ENCODE data around the gene BARX2. TPM values are rescaled to one million over a fixed set of nuclear protein-coding genes. Genes with fewer than 3 reads are reported as not detected.

BARX2 gene
- total RNA-seq, 1 experiment from 2014 or later: 0.12 TPM

DNA sequence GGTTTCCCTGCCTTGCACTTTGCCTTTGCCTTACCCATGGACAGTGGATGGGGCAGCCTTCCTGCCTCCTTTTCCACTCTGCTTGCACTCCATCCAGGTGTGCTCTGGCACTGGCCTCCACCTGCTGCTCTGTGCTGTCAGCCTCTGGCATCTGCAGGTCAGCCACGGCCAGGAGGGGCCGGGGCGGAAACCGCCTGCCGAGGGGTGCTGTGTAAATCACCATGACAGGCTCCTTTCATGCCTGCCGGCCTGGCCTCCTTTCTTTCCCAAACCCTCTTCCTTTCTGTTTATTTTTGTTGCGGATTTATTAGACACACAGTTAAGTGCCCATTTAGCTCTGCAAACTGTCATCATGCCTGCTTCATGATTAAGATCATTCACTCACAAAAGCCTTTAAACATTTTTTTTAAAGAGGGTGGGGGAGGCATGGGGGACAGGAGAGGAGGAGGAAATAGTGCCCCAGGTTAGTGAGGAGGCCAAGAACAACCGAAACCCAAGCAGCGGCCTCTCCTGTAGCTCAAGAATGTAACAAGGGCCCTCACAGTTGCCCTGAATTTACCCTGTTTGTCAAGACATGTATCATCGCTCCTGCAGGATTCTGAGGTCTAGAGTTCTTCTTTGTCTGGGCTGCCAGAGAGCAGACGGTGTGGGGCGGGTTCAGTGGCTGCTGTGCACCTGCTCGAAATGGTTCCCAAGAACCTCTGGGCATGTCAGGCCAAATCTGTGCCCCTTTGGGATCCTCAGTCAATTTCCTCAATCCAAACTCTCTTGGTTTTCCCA is 83.3 kb downstream of the BARX2 start:
- H3K27me3 ChIP-seq (ENCODE audit: insufficient read depth, low read length): no peaks in the 10 kb centered on the region
- H2AFZ ChIP-seq (ENCODE audit: low read depth, low read length, poor library complexity, severe bottlenecking): no peak overlapping the region
- H3K9me3 ChIP-seq (ENCODE audit: control insufficient read depth in 1 of 2, insufficient read depth in 1 of 2, low read depth in 1 of 2, low read length in 2 of 2): no peaks in the 10 kb centered on the region
- POLR2A ChIA-PET: no interaction called here
- no peak overlapping the region for H3K4me2 ChIP-seq (ENCODE audit: low read length)
- DNase-seq (ENCODE audit: low read depth, low spot score): no peak
- no peaks in the 10 kb centered on the region for H3K36me3 ChIP-seq (ENCODE audit: control insufficient read depth in 1 of 2, insufficient read depth in 2 of 2, low read length in 2 of 2)
- H4K20me1 ChIP-seq (ENCODE audit: insufficient read depth): no peaks in the 10 kb centered on the region
- no peak overlapping the region for H3K4me3 ChIP-seq (replicated peaks in 1 of 2; ENCODE audit: low read depth in 1 of 2, low read length in 2 of 2)
- RAD21 ChIA-PET (ENCODE audit: low non-redundant PET in 1 of 2, low total read pairs in 2 of 2, uncharacterized antibody in 2 of 2, unreplicated experiment in 2 of 2): no interaction called here
- no peak for TF ChIP-seq FOSL1 (IDR thresholded peaks at IDR 0.05; ENCODE audit: low read depth)
- TF ChIP-seq CEBPB (IDR thresholded peaks at IDR 0.05; ENCODE audit: low read depth): no peak
- TF ChIP-seq YY1 (IDR thresholded peaks at IDR 0.05; ENCODE audit: extremely low read depth, insufficient replicate concordance, low read depth, low read length): no peak
- no peak for TF ChIP-seq SIN3A (IDR thresholded peaks at IDR 0.05; ENCODE audit: low read depth)
- no peak for TF ChIP-seq POLR2A (IDR thresholded peaks at IDR 0.05; ENCODE audit: borderline replicate concordance, extremely low read depth, insufficient read depth, insufficient read length)
- TF ChIP-seq SP1 (IDR thresholded peaks at IDR 0.05; ENCODE audit: low read depth): no peak
- no peak for TF ChIP-seq RAD21 (IDR thresholded peaks at IDR 0.05; ENCODE audit: low read depth)
- TF ChIP-seq, protein P1, sequence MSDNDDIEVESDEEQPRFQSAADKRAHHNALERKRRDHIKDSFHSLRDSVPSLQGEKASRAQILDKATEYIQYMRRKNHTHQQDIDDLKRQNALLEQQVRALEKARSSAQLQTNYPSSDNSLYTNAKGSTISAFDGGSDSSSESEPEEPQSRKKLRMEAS (IDR thresholded peaks at IDR 0.05): no peak
- TF ChIP-seq EGR1 (IDR thresholded peaks at IDR 0.05; ENCODE audit: low read depth): no peak
- TF ChIP-seq, protein P2, sequence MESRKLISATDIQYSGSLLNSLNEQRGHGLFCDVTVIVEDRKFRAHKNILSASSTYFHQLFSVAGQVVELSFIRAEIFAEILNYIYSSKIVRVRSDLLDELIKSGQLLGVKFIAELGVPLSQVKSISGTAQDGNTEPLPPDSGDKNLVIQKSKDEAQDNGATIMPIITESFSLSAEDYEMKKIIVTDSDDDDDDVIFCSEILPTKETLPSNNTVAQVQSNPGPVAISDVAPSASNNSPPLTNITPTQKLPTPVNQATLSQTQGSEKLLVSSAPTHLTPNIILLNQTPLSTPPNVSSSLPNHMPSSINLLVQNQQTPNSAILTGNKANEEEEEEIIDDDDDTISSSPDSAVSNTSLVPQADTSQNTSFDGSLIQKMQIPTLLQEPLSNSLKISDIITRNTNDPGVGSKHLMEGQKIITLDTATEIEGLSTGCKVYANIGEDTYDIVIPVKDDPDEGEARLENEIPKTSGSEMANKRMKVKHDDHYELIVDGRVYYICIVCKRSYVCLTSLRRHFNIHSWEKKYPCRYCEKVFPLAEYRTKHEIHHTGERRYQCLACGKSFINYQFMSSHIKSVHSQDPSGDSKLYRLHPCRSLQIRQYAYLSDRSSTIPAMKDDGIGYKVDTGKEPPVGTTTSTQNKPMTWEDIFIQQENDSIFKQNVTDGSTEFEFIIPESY (IDR thresholded peaks at IDR 0.05; ENCODE audit: extremely low read depth, insufficient replicate concordance, low read length): no peak
- TF ChIP-seq, protein P3, sequence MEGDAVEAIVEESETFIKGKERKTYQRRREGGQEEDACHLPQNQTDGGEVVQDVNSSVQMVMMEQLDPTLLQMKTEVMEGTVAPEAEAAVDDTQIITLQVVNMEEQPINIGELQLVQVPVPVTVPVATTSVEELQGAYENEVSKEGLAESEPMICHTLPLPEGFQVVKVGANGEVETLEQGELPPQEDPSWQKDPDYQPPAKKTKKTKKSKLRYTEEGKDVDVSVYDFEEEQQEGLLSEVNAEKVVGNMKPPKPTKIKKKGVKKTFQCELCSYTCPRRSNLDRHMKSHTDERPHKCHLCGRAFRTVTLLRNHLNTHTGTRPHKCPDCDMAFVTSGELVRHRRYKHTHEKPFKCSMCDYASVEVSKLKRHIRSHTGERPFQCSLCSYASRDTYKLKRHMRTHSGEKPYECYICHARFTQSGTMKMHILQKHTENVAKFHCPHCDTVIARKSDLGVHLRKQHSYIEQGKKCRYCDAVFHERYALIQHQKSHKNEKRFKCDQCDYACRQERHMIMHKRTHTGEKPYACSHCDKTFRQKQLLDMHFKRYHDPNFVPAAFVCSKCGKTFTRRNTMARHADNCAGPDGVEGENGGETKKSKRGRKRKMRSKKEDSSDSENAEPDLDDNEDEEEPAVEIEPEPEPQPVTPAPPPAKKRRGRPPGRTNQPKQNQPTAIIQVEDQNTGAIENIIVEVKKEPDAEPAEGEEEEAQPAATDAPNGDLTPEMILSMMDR (IDR thresholded peaks at IDR 0.05 in 2 of 3, conservative IDR thresholded peaks at IDR 0.05 in 1 of 3; ENCODE audit: borderline replicate concordance in 1 of 3, insufficient read depth in 1 of 3, low read depth in 2 of 3, low read length in 2 of 3): no peak
- TF ChIP-seq TCF7L2 (IDR thresholded peaks at IDR 0.05; ENCODE audit: borderline replicate concordance, extremely low read depth, insufficient read depth, insufficient read length): no peak
- TF ChIP-seq POLR2AphosphoS5 (IDR thresholded peaks at IDR 0.05; ENCODE audit: low read depth, low read length): no peak
- TF ChIP-seq EZH2 (IDR thresholded peaks at IDR 0.05): no peak
- TF ChIP-seq CBX3 (IDR thresholded peaks at IDR 0.05; ENCODE audit: low read depth): no peak
- TF ChIP-seq, protein P4, sequence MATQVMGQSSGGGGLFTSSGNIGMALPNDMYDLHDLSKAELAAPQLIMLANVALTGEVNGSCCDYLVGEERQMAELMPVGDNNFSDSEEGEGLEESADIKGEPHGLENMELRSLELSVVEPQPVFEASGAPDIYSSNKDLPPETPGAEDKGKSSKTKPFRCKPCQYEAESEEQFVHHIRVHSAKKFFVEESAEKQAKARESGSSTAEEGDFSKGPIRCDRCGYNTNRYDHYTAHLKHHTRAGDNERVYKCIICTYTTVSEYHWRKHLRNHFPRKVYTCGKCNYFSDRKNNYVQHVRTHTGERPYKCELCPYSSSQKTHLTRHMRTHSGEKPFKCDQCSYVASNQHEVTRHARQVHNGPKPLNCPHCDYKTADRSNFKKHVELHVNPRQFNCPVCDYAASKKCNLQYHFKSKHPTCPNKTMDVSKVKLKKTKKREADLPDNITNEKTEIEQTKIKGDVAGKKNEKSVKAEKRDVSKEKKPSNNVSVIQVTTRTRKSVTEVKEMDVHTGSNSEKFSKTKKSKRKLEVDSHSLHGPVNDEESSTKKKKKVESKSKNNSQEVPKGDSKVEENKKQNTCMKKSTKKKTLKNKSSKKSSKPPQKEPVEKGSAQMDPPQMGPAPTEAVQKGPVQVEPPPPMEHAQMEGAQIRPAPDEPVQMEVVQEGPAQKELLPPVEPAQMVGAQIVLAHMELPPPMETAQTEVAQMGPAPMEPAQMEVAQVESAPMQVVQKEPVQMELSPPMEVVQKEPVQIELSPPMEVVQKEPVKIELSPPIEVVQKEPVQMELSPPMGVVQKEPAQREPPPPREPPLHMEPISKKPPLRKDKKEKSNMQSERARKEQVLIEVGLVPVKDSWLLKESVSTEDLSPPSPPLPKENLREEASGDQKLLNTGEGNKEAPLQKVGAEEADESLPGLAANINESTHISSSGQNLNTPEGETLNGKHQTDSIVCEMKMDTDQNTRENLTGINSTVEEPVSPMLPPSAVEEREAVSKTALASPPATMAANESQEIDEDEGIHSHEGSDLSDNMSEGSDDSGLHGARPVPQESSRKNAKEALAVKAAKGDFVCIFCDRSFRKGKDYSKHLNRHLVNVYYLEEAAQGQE (IDR thresholded peaks at IDR 0.05; ENCODE audit: low read depth): no peak
- no peak for TF ChIP-seq ZFX (IDR thresholded peaks at IDR 0.05)
- peaks cover 0 to 6% of the 10 kb centered on the region in 2 experiments; a peak in 1 of 4 replicates for H3K4me1 ChIP-seq (ENCODE audit: control insufficient read depth in 1 of 2, insufficient read depth in 2 of 2, low read length in 2 of 2)
- no peaks in the 10 kb centered on the region for H3K79me2 ChIP-seq (ENCODE audit: insufficient read depth, low read length)
- no peak overlapping the region for H3K9ac ChIP-seq (ENCODE audit: low read length)
- CTCF ChIA-PET: no interaction called here
- no peak overlapping the region for H3K27ac ChIP-seq (ENCODE audit: low read depth, low read length)
- H3K9me2 ChIP-seq (ENCODE audit: insufficient read depth): no peaks in the 10 kb centered on the region
- no TSS peak for BruUV-seq (replicated peaks)
- intact Hi-C loops (cut with micrococcal nuclease): no loop called here
- ATAC-seq: no peak; the same call in 1 of the 2 replicates
